Gastroesophageal sphincter (tissue), 3 donors: Measurements from ENCODE around the gene MPL.

Experiments
- EP300 ChIP-seq: sonication (generic); formaldehyde crosslinking; IDR thresholded peaks from one replicate; pipeline ENCODE4 v1.6.1; 2017; ENCODE audit warnings: antibody characterized with exemption, mild to moderate bottlenecking
- POLR2A ChIP-seq, 2 donors: fragments of 450-650 bp; IDR thresholded peaks; one replicate each; pipeline ENCODE4 v1.6.1; 2017; ENCODE audit warnings: antibody characterized with exemption in 2 of 2, mild to moderate bottlenecking in 2 of 2, moderate library complexity in 1 of 2
- TF ChIP-seq, protein P1 (sequence below), 4 experiments: fragments of 200-600 bp in 2 of 4; fragments of 450-650 bp in 2 of 4; sonication (generic) in 1 of 4; IDR thresholded peaks; one replicate each; pipeline ENCODE4 v1.5.1; 2017 to 2019; ENCODE audit warnings: antibody characterized with exemption in 4 of 4, mild to moderate bottlenecking in 2 of 4, moderate library complexity in 2 of 4

DNA sequence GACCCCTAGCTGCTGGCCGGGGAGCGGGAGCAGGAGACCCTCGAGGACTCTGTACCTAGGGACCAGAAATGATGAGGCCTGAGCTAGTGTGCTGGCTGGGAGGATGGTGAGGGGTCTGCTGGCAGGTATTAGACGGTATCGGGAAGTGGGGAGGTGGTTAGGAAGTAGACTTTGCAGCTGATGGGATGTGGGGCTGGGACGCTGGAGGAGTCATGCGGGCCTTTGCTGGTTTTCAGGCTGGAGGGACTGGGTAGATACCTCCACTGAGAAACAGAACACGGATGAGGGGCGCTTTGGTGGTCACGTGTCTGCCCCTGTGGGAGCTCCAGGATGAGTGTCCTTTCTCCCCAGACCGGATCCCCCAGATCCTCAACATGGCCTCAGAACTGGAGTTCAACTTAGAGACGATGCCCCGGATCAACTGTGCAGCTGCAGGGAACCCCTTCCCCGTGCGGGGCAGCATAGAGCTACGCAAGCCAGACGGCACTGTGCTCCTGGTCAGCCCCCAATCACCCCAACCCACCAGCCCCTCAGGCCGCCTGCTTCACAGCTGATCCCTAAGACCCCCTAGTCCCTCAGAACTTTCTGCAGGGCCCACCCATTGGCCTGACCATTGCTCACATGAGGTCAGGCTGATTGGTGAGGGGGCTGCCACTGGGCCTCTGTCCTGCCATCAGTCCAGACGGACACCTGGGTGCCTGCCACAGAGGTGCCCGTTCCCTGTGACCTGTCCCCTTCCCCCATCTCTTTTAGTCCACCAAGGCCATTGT is 28.8 kb upstream of the MPL start:
- TF ChIP-seq, protein P1, sequence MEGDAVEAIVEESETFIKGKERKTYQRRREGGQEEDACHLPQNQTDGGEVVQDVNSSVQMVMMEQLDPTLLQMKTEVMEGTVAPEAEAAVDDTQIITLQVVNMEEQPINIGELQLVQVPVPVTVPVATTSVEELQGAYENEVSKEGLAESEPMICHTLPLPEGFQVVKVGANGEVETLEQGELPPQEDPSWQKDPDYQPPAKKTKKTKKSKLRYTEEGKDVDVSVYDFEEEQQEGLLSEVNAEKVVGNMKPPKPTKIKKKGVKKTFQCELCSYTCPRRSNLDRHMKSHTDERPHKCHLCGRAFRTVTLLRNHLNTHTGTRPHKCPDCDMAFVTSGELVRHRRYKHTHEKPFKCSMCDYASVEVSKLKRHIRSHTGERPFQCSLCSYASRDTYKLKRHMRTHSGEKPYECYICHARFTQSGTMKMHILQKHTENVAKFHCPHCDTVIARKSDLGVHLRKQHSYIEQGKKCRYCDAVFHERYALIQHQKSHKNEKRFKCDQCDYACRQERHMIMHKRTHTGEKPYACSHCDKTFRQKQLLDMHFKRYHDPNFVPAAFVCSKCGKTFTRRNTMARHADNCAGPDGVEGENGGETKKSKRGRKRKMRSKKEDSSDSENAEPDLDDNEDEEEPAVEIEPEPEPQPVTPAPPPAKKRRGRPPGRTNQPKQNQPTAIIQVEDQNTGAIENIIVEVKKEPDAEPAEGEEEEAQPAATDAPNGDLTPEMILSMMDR (IDR thresholded peaks at IDR 0.05): no peak
- TF ChIP-seq POLR2A (IDR thresholded peaks at IDR 0.05) (no peak), EP300 (no peak)
